Heart left ventricle (tissue), 16 donors: ENCODE results near the gene FAM228B. TPM values are rescaled to one million over a fixed set of nuclear protein-coding genes. Genes with fewer than 3 reads are reported as not detected.
"Not testable (repeated sequence)": the region's sequence is repeated elsewhere in the genome, so short reads cannot be mapped to it uniquely, and the experiment has no call there.

Source experiments
- ATAC-seq, 4 donors: fragments of 200-7000 bp; cut with Tn5 transposase; one replicate each; pipeline ENCODE4 v1.9.1; 2020 to 2022; ENCODE audit warnings: moderate library complexity in 4 of 4, mild to moderate bottlenecking in 3 of 4, moderate number of reproducible peaks in 1 of 4
- DNase-seq, 5 donors: peaks; one replicate each; pipeline ENCODE4 v3.0.0-alpha.2; 2020
- H3K27ac ChIP-seq, 12 donors: fragments of 200-600 bp; sonication (generic) in 4 of 12; one replicate each; pipeline versions ENCODE4 v1.5.0 to v1.8.0; 2016 to 2022; ENCODE audit warnings: mild to moderate bottlenecking in 2 of 12
- H3K27me3 ChIP-seq, 9 donors: fragments of 200-600 bp; sonication (generic) in 2 of 9; one replicate each; pipeline versions ENCODE4 v1.5.1 to v1.8.0; 2016 to 2022; ENCODE audit warnings: mild to moderate bottlenecking in 3 of 9
- H3K36me3 ChIP-seq, 9 donors: fragments of 200-600 bp; sonication (generic) in 2 of 9; one replicate each; pipeline versions ENCODE4 v1.5.0 to v1.8.0; 2018 to 2022; ENCODE audit warnings: mild to moderate bottlenecking in 2 of 9
- H3K4me1 ChIP-seq, 12 donors: fragments of 200-600 bp; sonication (generic) in 4 of 12; one replicate each; pipeline versions ENCODE4 v1.5.0 to v1.8.0; 2016 to 2022; ENCODE audit warnings: mild to moderate bottlenecking in 3 of 12
- H3K4me3 ChIP-seq, 12 donors: fragments of 200-600 bp; sonication (generic) in 4 of 12; one replicate each; pipeline versions ENCODE4 v1.5.0 to v1.8.0; 2017 to 2022; ENCODE audit warnings: mild to moderate bottlenecking in 9 of 12, moderate library complexity in 4 of 12
- H3K9me3 ChIP-seq, 12 donors: fragments of 200-600 bp; sonication (generic) in 4 of 12; one replicate each; pipeline versions ENCODE4 v1.5.0 to v1.8.0; 2016 to 2022; ENCODE audit warnings: mild to moderate bottlenecking in 1 of 12
- CTCF ChIP-seq, 12 donors: fragments of 200-600 bp; sonication (generic) in 4 of 12; IDR thresholded peaks; one replicate each; pipeline versions ENCODE4 v1.5.0 to v1.8.0; 2018 to 2022; ENCODE audit warnings: antibody characterized with exemption in 12 of 12, mild to moderate bottlenecking in 5 of 12
- POLR2A ChIP-seq, 2 donors: fragments of 450-650 bp; IDR thresholded peaks; one replicate each; pipeline ENCODE4 v1.6.1; 2017; ENCODE audit warnings: antibody characterized with exemption in 2 of 2, mild to moderate bottlenecking in 2 of 2, moderate library complexity in 2 of 2
- WGBS, 4 donors: extraction: QIAGEN DNeasy Blood & Tissue Kit in 2 of 4; methylation state at CpG; one replicate each; pipeline versions ENCODE4 v1.1.5 to v1.1.7; 2013 to 2018; 5-methylcytosine and 5-hydroxymethylcytosine counted together
- intact Hi-C, 10 donors: fragments of 100-400 bp; cut with DNase I; formaldehyde crosslinking; loops; one replicate each; pipeline versions ENCODE4 v1.11.1 to v1.14.2; 2022
- polyA plus RNA-seq, 2 donors: library from polyadenylated mRNA; stranded (reverse); fragments of 200-250 nt; gene quantifications; one replicate each; pipeline ENCODE4 v1.2.3, GENCODE V29; 2013
- total RNA-seq, 9 donors: library from RNA; depleted of rRNA in 2 of 9; stranded (reverse); fragments of >200 nt in 2 of 9; fragmentation: NEBNext Ultra II Directional in 3 of 9; extraction: Animal tissue kit (Norgen Biotek cat#: 25700) in 3 of 9; gene quantifications; one replicate each; pipeline versions ENCODE4 v1.1.0 to v1.2.4, GENCODE V29; 2016 to 2023
- donor health status: ischemic (EF 13 %, LVEDD 7.1; RV severe dilation, severe dysfunction).
- donor health status: healthy with polysubstance abuse.
- donor health status: DM: no; HTN: yes; CAD: no.
- donor health status: DM: no; HTN: no; CAD: no.
- donor health status: ischemic (EF 25% LVEDD 6.9; RV normal size, moderate dysfunction).
- donor health status: ischemic (EF 25% LVEDD 5.7; RV mildly dilated, moderate dysfunction).
- donor health status: healthy.
- donor health status: DM: yes; HTN: yes; CAD: no.
- donor health status: ischemic (EF 35%, LVEDD 5.7; RV mildly dilated, moderate dysfunction).
- donor health status: nonischemic (EF 11% LVEDD 7.7; RV severe dilation, severe dysfunction).
- donor health status: DM: yes; HTN: yes; CAD: no.
- donor health status: PGD.
- donor health status: ischemic (EF 29% LVEDD 5.4; RV normal size, mild dysfunction).
- donor health status: nonischemic (EF 23%, LVEDD 6.1; RV moderate dilation, normal function).

The FAM228B gene
- total and polyA plus RNA-seq, 11 donors, result 5.4 to 36.9 (median 21.2) TPM

GRCh38 chr2:24125956-24126355, 2.7 kb downstream of the FAM228B start:
- H3K4me1 ChIP-seq, result peaks cover 0 to 30% (median 16%) of the 10 kb centered on the region in 12 donors
- WGBS, 4 donors, result 19 to 51% (median 42%) methylated on average over 1 of the region's 1 CpG
- DNase-seq (no peak), ATAC-seq (no peak)
- H3K36me3 ChIP-seq, result no peaks in the 10 kb centered on the region
- intact Hi-C loops, result no loop called here
- no peak overlapping the region for H3K27ac ChIP-seq
- H3K27me3 ChIP-seq, result no peaks in the 10 kb centered on the region
- TF ChIP-seq POLR2A (IDR thresholded peaks at IDR 0.05) (no peak), CTCF (IDR thresholded peaks at IDR 0.05) (no peak)
- H3K4me3 ChIP-seq, result no peak overlapping the region
- no peaks in the 10 kb centered on the region for H3K9me3 ChIP-seq

GRCh38 chr2:24132543-24132942, 9.3 kb downstream of the FAM228B start:
- DNase-seq, result no peak
- ATAC-seq, result no peak
- Histone ChIP-seq H3K4me1 (peaks cover 0 to 7% (median 0%) of the 10 kb centered on the region in 12 donors), H3K9me3 (peaks cover 0 to 14% (median 4%) of the 10 kb centered on the region in 12 donors), H3K36me3 (peaks cover 0 to 13% (median 0%) of the 10 kb centered on the region in 9 donors), H3K27ac (no peak overlapping the region), H3K4me3 (no peak overlapping the region), H3K27me3 (no peaks in the 10 kb centered on the region)
- intact Hi-C loops, result no loop called here
- TF ChIP-seq POLR2A (IDR thresholded peaks at IDR 0.05) (no peak), CTCF (IDR thresholded peaks at IDR 0.05) (no peak)
- WGBS, 4 donors, result 93 to 97% (median 95%) methylated on average over 3 of the region's 3 CpGs

GRCh38 chr2:24140305-24140704, 17.0 kb downstream of the FAM228B start:
- H3K27ac ChIP-seq, H3K4me1 ChIP-seq, DNase-seq, intact Hi-C loops, H3K9me3 ChIP-seq, H3K4me3 ChIP-seq, ATAC-seq, H3K27me3 ChIP-seq: not testable (repeated sequence)
- peaks cover 0 to 50% (median 8%) of the 10 kb centered on the region in 9 donors for H3K36me3 ChIP-seq
- 91 to 95% (median 95%) methylated on average over 5 of the region's 5 CpGs for WGBS, 4 donors

GRCh38 chr2:24147364-24147763, 24.1 kb downstream of the FAM228B start:
- Histone ChIP-seq H3K27ac (no peak overlapping the region), H3K9me3 (peaks cover 0 to 17% (median 8%) of the 10 kb centered on the region in 12 donors), H3K36me3 (peaks cover 0 to 56% (median 15%) of the 10 kb centered on the region in 9 donors), H3K27me3 (no peaks in the 10 kb centered on the region), H3K4me1 (no peaks in the 10 kb centered on the region), H3K4me3 (no peak overlapping the region)
- DNase-seq (no peak), ATAC-seq (no peak)
- intact Hi-C loops, result no loop called here
- TF ChIP-seq CTCF (IDR thresholded peaks at IDR 0.05) (no peak), POLR2A (IDR thresholded peaks at IDR 0.05) (no peak)
